ENCODE results near the gene LUZP1. TPM values are rescaled to one million over a fixed set of nuclear protein-coding genes. Genes with fewer than 3 reads are reported as not detected.

The LUZP1 gene
- total and polyA plus RNA-seq, 12 donors = 7.1 to 65.3 (median 26.5) TPM

GRCh38 chr1:23088027-23088426 lies 80.6 kb downstream of the LUZP1 start:
- no peak for DNase-seq
- TF ChIP-seq CTCF (IDR thresholded peaks at IDR 0.05) = no peak
- TF ChIP-seq POLR2A (IDR thresholded peaks at IDR 0.05) = no peak
- no peaks in the 10 kb centered on the region for H3K9me3 ChIP-seq (replicated peaks in 1 of 3)
- H3K27me3 ChIP-seq = no peaks in the 10 kb centered on the region
- peaks cover 0 to 5% of the 10 kb centered on the region in 2 donors for H3K4me1 ChIP-seq (replicated peaks in 1 of 2)
- no peak overlapping the region for H3K4me3 ChIP-seq
- WGBS, 4 donors = 89 to 100% (median 94%) methylated on average over 1 to 2 of the region's 2 CpGs
- H3K27ac ChIP-seq = no peak overlapping the region
- peaks cover 0 to 90% of the 10 kb centered on the region in 2 donors for H3K36me3 ChIP-seq (replicated peaks in 1 of 2)
- intact Hi-C loops (cut with DNase I) = loop anchor here in 1 of 2 donors (5.0 kb wide), 1 partner anchor 106 kb away; no protein-coding TSS in a partner anchor

GRCh38 chr1:23085696-23086095 lies 83.0 kb downstream of the LUZP1 start:
- Histone ChIP-seq H3K4me1 (replicated peaks in 1 of 2) (peaks cover 0 to 5% of the 10 kb centered on the region in 2 donors), H3K27me3 (no peaks in the 10 kb centered on the region), H3K9me3 (replicated peaks in 1 of 3) (no peaks in the 10 kb centered on the region), H3K36me3 (replicated peaks in 1 of 2) (peaks cover 0 to 90% of the 10 kb centered on the region in 2 donors), H3K4me3 (no peak overlapping the region), H3K27ac (no peak overlapping the region)
- intact Hi-C loops (cut with DNase I) = loop anchor here in 1 of 2 donors (5.0 kb wide), 1 partner anchor 103 kb away; no protein-coding TSS in a partner anchor
- WGBS, 4 donors = 73 to 86% (median 82%) methylated on average over 3 of the region's 3 CpGs
- TF ChIP-seq POLR2A (IDR thresholded peaks at IDR 0.05) (no peak), CTCF (IDR thresholded peaks at IDR 0.05) (no peak)
- DNase-seq = no peak

- no peak overlapping the region for H3K4me3 ChIP-seq
- no peak overlapping the region for H3K27ac ChIP-seq
- no peak for DNase-seq
- no peaks in the 10 kb centered on the region for H3K9me3 ChIP-seq (replicated peaks in 1 of 3)
- intact Hi-C loops (cut with DNase I) = loop anchor here in 1 of 2 donors (5.0 kb wide), 1 partner anchor 103 kb away; no protein-coding TSS in a partner anchor
- TF ChIP-seq CTCF (IDR thresholded peaks at IDR 0.05) (no peak), POLR2A (IDR thresholded peaks at IDR 0.05) (no peak)
- H3K36me3 ChIP-seq (replicated peaks in 1 of 2) = peaks cover 0 to 92% of the 10 kb centered on the region in 2 donors
- H3K4me1 ChIP-seq (replicated peaks in 1 of 2) = peaks cover 0 to 5% of the 10 kb centered on the region in 2 donors
- WGBS, 4 donors = 88 to 94% (median 92%) methylated on average over 7 to 8 of the region's 8 CpGs
- no peaks in the 10 kb centered on the region for H3K27me3 ChIP-seq
These were observed 83.8 kb downstream of the LUZP1 start for GRCh38 chr1:23084880-23085279.

GRCh38 chr1:23083714-23084480 lies 84.8 kb downstream of the LUZP1 start:
- peaks cover 0 to 5% of the 10 kb centered on the region in 2 donors for H3K4me1 ChIP-seq (replicated peaks in 1 of 2)
- peaks cover 0 to 98% of the 10 kb centered on the region in 2 donors for H3K36me3 ChIP-seq (replicated peaks in 1 of 2)
- H3K9me3 ChIP-seq (replicated peaks in 1 of 3) = no peaks in the 10 kb centered on the region
- H3K27ac ChIP-seq = no peak overlapping the region
- H3K4me3 ChIP-seq = no peak overlapping the region
- H3K27me3 ChIP-seq = no peaks in the 10 kb centered on the region
- WGBS, 4 donors = 71 to 80% (median 75%) methylated on average over 5 of the region's 5 CpGs
- no peak for TF ChIP-seq POLR2A (IDR thresholded peaks at IDR 0.05)
- no peak for TF ChIP-seq CTCF (IDR thresholded peaks at IDR 0.05)
- DNase-seq = peak in 4 of 7 donors; percentile 49 to 70 (median 50)
- intact Hi-C loops (cut with DNase I) = no loop called here

Data from adrenal gland (tissue), 12 donors.